GM12878 (cell line): ENCODE measurements around the gene PDIA3. TPM values are rescaled to one million over a fixed set of nuclear protein-coding genes. Genes with fewer than 3 reads are reported as not detected.

ENCODE experiments used
- ASH2L ChIP-seq: fragments of 300-600, 200-600 bp; sonication (generic); IDR thresholded peaks from 2 replicates; pipeline ENCODE4 v1.6.1; 2017; ENCODE audit warnings: low read depth, mild to moderate bottlenecking, borderline replicate concordance
- FOXK2 ChIP-seq: fragments of 450-650 bp; IDR thresholded peaks from 2 replicates; pipeline ENCODE4 v1.6.1; 2017; ENCODE audit warnings: mild to moderate bottlenecking, moderate library complexity
- HDGF ChIP-seq: fragments of 450-650 bp; IDR thresholded peaks from 2 replicates; pipeline ENCODE4 v1.6.1; 2016; ENCODE audit warnings: antibody characterized with exemption
- HSF1 ChIP-seq: fragments of 150-350 bp; IDR thresholded peaks from 2 replicates; pipeline ENCODE4 v1.6.1; 2014; ENCODE audit warnings: mild to moderate bottlenecking, low read depth, low read length
- IRF4 ChIP-seq: IDR thresholded peaks from 2 replicates; pipeline ENCODE4 v1.6.1; 2011; ENCODE audit warnings: low read depth, low read length
- KAT2A ChIP-seq: conservative IDR thresholded peaks from 2 replicates; pipeline ENCODE4 v1.6.1; 2011; ENCODE audit warnings: low read depth, low read length; ENCODE audit not compliant: control insufficient read depth
- LARP7 ChIP-seq: fragments of 450-650 bp; IDR thresholded peaks from 2 replicates; pipeline ENCODE4 v1.6.1; 2017; ENCODE audit warnings: mild to moderate bottlenecking
- MEF2B ChIP-seq: fragments of 450-650 bp; IDR thresholded peaks from 2 replicates; pipeline ENCODE4 v1.6.1; 2018; ENCODE audit warnings: mild to moderate bottlenecking, moderate library complexity; ENCODE audit not compliant: partially characterized antibody, poor library complexity, severe bottlenecking
- MTA3 ChIP-seq: IDR thresholded peaks from 2 replicates; pipeline ENCODE4 v1.6.1; 2012; ENCODE audit warnings: low read length, inconsistent platforms, borderline replicate concordance
- PAX5 ChIP-seq: IDR thresholded peaks from 2 replicates; pipeline ENCODE4 v1.6.1; 2011; ENCODE audit warnings: low read depth, low read length, borderline replicate concordance
- POLR2AphosphoS5 ChIP-seq: IDR thresholded peaks from 2 replicates; pipeline ENCODE4 v1.6.1; 2011; ENCODE audit warnings: mild to moderate bottlenecking, low read length, inconsistent platforms
- RAD21 ChIP-seq: IDR thresholded peaks from 2 replicates; pipeline ENCODE4 v1.6.1; 2011; ENCODE audit warnings: mild to moderate bottlenecking, low read depth, low read length, moderate library complexity; ENCODE audit not compliant: insufficient read depth
- REST ChIP-seq: IDR thresholded peaks from 2 replicates; pipeline ENCODE4 v1.6.1; 2012; ENCODE audit warnings: mild to moderate bottlenecking, low read depth, low read length
- SMAD5 ChIP-seq: IDR thresholded peaks from 2 replicates; pipeline ENCODE4 v1.6.1; 2016; ENCODE audit warnings: antibody characterized with exemption, low read depth
- SP1 ChIP-seq: IDR thresholded peaks from one replicate; pipeline ENCODE4 v1.6.1; 2011; ENCODE audit warnings: low read depth, low read length
- SREBF1 ChIP-seq: IDR thresholded peaks from 2 replicates; pipeline ENCODE4 v1.6.1; 2012; ENCODE audit warnings: mild to moderate bottlenecking, low read length
- TCF7 ChIP-seq: IDR thresholded peaks from 2 replicates; pipeline ENCODE4 v1.6.1; 2014; ENCODE audit warnings: antibody characterized with exemption, borderline replicate concordance
- ZBTB33 ChIP-seq: fragments of 450-650 bp; IDR thresholded peaks from 2 replicates; pipeline ENCODE4 v1.6.1; 2017; ENCODE audit warnings: mild to moderate bottlenecking
- polyA plus RNA-seq, 11 experiments: library from polyadenylated mRNA; depleted of rRNA in 4 of 11; unstranded in 6 of 11; stranded (reverse) in 5 of 11; fragments of >200 nt; fragmentation: Nextera tagmentation in 4 of 11; fragmentation: Illumina TruSeq in 1 of 11; extraction: Ambion mirVana in 4 of 11; extraction: Trizol in 1 of 11; gene quantifications; 1 replicate in 1 of 11; 2 replicates in 10 of 11; pipeline versions ENCODE4 v1.2.1 to v1.2.3, GENCODE V29; 2011 to 2016; ENCODE audit warnings: inconsistent platforms in 2 of 11, missing spikeins in 2 of 11, low read depth in 1 of 11
- total RNA-seq, 4 experiments: library from RNA; depleted of rRNA in 3 of 4; stranded (reverse); fragments of >200 nt in 3 of 4; fragmentation: Illumina TruSeq in 1 of 4; extraction: Trizol in 1 of 4; gene quantifications; 2 replicates each; pipeline versions ENCODE4 v1.2.1 to v1.2.3, GENCODE V29; 2013 to 2021
- TF ChIP-seq, protein P1 (sequence below): IDR thresholded peaks from 2 replicates; pipeline ENCODE4 v1.6.1; 2011; ENCODE audit warnings: mild to moderate bottlenecking, low read depth, low read length, moderate library complexity; ENCODE audit not compliant: insufficient replicate concordance
- TF ChIP-seq, protein P2 (sequence below): IDR thresholded peaks from 2 replicates; pipeline ENCODE4 v1.6.1; 2012; ENCODE audit warnings: low read depth, low read length, improper control_type of control experiment

PDIA3 gene
- total and polyA plus RNA-seq, 10 of the 15 experiments (the other 5 are each of a cell fraction or from before 2014, with no cell fraction given) = 18.2 to 716 (median 181) TPM

DNA sequence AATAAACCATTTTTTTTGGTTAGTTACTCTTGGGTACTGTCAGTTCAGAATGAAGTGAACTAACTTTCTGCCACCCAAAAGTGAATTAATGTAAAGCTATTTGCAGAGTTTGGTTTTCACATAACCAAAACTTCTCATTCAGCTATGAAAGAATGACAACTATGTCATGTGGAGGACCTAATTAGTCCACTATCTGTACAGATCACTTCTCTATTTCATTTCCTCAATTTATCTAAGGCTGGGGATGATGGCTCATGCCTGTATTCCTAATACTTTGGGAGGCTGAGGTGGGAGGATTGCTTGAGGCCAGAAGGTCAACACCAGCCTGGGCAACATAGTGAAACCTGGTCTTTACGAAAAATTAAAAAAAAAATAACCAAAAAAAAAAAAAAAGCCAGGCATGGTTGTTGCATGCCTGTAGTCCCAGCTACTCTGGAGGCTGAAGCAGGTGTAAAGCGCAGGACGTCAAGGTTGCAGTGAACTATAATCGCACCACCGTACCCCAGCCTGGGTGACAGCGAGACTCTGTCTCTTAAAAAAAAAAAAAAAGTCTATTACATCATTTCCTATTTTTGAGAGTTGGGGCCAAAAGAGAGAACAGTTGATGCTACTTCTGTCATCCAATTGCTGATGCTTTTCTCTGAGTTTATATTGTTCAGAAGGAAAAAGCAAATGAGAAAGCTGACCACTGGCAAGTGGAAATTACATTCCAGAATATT lies 62.9 kb downstream of the PDIA3 start (continued):
- TF ChIP-seq RAD21 (no peak), HSF1 (no peak), MTA3 (no peak; the same call in 1 of the 2 replicates), TCF7 (no peak), LARP7 (no peak), ASH2L (no peak), SREBF1 (no peak), HDGF (peak; percentile 78; the same call in 1 of the 2 replicates), MEF2B (peak; percentile 84), POLR2AphosphoS5 (no peak), IRF4 (peak; percentile 59; the same call in 1 of the 2 replicates), SP1 (no peak), PAX5 (0 out of 2 replicates have a peak, but pooled peaks have one; percentile 5), REST (no peak), FOXK2 (no peak), SMAD5 (no peak), ZBTB33 (no peak), KAT2A (no peak)
- TF ChIP-seq, protein P1, sequence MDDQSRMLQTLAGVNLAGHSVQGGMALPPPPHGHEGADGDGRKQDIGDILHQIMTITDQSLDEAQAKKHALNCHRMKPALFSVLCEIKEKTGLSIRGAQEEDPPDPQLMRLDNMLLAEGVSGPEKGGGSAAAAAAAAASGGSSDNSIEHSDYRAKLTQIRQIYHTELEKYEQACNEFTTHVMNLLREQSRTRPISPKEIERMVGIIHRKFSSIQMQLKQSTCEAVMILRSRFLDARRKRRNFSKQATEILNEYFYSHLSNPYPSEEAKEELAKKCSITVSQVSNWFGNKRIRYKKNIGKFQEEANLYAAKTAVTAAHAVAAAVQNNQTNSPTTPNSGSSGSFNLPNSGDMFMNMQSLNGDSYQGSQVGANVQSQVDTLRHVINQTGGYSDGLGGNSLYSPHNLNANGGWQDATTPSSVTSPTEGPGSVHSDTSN = no peak
- TF ChIP-seq, protein P2, sequence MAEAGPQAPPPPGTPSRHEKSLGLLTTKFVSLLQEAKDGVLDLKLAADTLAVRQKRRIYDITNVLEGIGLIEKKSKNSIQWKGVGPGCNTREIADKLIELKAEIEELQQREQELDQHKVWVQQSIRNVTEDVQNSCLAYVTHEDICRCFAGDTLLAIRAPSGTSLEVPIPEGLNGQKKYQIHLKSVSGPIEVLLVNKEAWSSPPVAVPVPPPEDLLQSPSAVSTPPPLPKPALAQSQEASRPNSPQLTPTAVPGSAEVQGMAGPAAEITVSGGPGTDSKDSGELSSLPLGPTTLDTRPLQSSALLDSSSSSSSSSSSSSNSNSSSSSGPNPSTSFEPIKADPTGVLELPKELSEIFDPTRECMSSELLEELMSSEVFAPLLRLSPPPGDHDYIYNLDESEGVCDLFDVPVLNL = no peak
